ENCODE data around the gene SST. TPM values are rescaled to one million over a fixed set of nuclear protein-coding genes. Genes with fewer than 3 reads are reported as not detected.
"Not testable (repeated sequence)": the region's sequence is repeated elsewhere in the genome, so short reads cannot be mapped to it uniquely, and the experiment has no call there.

The SST gene
- total RNA-seq, 1 experiment from 2014 or later: 0.45 TPM

DNA sequence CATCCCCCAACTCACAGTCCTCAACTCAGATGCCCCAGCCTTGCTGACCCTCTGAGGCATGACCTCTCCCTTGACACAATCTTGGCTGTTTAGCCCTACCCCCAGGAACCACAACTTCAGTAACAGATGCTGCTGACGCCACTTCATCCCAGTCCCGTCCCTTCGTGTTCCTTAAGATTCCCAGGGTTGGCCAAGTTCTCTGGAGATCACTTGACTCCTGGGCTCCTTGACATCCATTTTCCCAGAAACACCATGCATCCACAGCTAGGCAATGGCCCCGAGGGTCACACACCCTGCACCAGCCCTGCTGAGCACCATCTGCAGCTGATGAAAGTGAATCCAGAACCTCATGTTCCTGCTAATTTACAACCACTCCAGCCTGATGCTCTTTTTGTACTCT is 25.3 kb upstream of the SST start:
- no peak for DNase-seq
- Histone ChIP-seq H3K27me3 (ENCODE audit: control insufficient read depth, insufficient read depth, low read length) (no peaks in the 10 kb centered on the region), H3K36me3 (replicated peaks; ENCODE audit: control insufficient read depth, insufficient read depth, low read length) (no peaks in the 10 kb centered on the region), H3K4me3 (ENCODE audit: insufficient read depth, low read depth, low read length) (no peak overlapping the region)

- Histone ChIP-seq H3K4me3 (ENCODE audit: insufficient read depth, low read depth, low read length) (no peak overlapping the region), H3K36me3 (replicated peaks; ENCODE audit: control insufficient read depth, insufficient read depth, low read length) (no peaks in the 10 kb centered on the region), H3K27me3 (ENCODE audit: control insufficient read depth, insufficient read depth, low read length) (no peaks in the 10 kb centered on the region)
- DNase-seq: no peak
Observed at GRCh38 chr3:187694801-187695200, 24.6 kb upstream of the SST start.

DNA sequence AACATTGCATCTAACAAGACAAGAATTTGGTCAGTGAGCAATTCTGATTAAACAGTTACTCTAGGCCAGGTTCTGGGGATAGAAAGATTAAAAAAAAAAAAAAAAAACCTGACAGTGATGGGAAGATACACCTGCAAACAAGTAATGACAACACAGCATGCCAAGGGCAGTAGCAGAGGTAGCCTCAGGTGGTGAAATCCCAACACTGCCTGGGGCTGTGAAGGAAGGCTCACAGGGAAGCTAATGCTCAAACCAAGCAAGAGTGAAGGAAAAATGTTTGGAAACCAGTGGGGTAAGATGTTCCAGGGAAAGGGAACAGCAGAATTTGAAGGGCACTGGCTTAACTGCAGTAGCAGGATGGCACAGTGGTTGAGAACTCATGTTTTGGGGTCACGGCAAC is 23.2 kb upstream of the SST start:
- Histone ChIP-seq H3K27me3 (ENCODE audit: control insufficient read depth, insufficient read depth, low read length) (no peaks in the 10 kb centered on the region), H3K4me3 (ENCODE audit: insufficient read depth, low read depth, low read length) (no peak overlapping the region), H3K36me3 (replicated peaks; ENCODE audit: control insufficient read depth, insufficient read depth, low read length) (no peaks in the 10 kb centered on the region)
- DNase-seq: no peak

- no peak for DNase-seq
- Histone ChIP-seq H3K36me3 (replicated peaks; ENCODE audit: control insufficient read depth, insufficient read depth, low read length) (no peaks in the 10 kb centered on the region), H3K27me3 (ENCODE audit: control insufficient read depth, insufficient read depth, low read length) (no peaks in the 10 kb centered on the region), H3K4me3 (ENCODE audit: insufficient read depth, low read depth, low read length) (no peak overlapping the region)
Observed at GRCh38 chr3:187689984-187690383, 19.8 kb upstream of the SST start.

- DNase-seq: no peak
- Histone ChIP-seq H3K4me3 (ENCODE audit: insufficient read depth, low read depth, low read length) (no peak overlapping the region), H3K36me3 (replicated peaks; ENCODE audit: control insufficient read depth, insufficient read depth, low read length) (no peaks in the 10 kb centered on the region), H3K27me3 (ENCODE audit: control insufficient read depth, insufficient read depth, low read length) (no peaks in the 10 kb centered on the region)
Observed at GRCh38 chr3:187686621-187687273, 16.6 kb upstream of the SST start.

DNA sequence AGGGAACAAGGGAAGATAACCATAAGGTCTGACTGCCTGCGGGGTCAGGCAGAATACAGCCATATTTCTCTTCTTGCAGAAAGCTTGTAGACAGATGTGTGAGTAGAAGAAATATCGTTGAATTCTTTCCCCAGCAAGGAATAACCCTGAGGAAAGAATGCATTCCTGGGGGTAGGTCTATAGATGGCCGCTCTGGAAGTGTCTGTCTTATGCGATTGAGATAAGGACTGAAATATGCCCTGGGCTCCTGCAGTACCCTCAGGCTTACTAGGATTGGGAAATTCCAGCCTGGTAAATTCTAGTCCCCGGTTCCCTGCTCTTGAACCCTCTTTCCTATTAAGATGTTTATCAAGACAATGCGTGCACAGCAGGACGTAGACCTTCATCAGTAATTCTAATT is 15.8 kb upstream of the SST start:
- H3K4me3 ChIP-seq (ENCODE audit: insufficient read depth, low read depth, low read length): no peak overlapping the region
- H3K36me3 ChIP-seq (replicated peaks; ENCODE audit: control insufficient read depth, insufficient read depth, low read length): no peaks in the 10 kb centered on the region
- no peak for DNase-seq
- no peaks in the 10 kb centered on the region for H3K27me3 ChIP-seq (ENCODE audit: control insufficient read depth, insufficient read depth, low read length)

DNA sequence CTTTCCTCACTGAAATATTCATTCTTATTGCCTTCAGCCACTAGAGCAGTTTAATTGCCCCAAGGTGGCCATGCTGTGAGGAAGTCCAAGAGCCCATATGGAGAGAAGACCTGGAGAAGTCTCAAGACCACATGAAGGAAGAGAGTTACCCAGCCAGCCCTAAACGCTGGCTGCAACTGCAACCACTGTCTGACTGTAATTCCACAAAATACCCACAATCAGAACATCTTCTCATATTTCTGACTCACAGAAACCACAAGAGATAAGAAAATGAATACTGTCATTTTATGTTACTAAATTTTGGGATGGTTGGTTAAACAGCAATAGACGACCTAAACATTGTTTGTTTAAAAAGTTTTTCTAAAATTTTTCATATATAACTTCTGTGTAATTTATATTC is 14.7 kb upstream of the SST start:
- H3K36me3 ChIP-seq (replicated peaks; ENCODE audit: control insufficient read depth, insufficient read depth, low read length): no peaks in the 10 kb centered on the region
- no peak for DNase-seq
- H3K4me3 ChIP-seq (ENCODE audit: insufficient read depth, low read depth, low read length): no peak overlapping the region
- H3K27me3 ChIP-seq (ENCODE audit: control insufficient read depth, insufficient read depth, low read length): no peaks in the 10 kb centered on the region

- DNase-seq: no peak
- H3K27me3 ChIP-seq (ENCODE audit: control insufficient read depth, insufficient read depth, low read length): no peaks in the 10 kb centered on the region
- no peaks in the 10 kb centered on the region for H3K36me3 ChIP-seq (replicated peaks; ENCODE audit: control insufficient read depth, insufficient read depth, low read length)
- no peak overlapping the region for H3K4me3 ChIP-seq (ENCODE audit: insufficient read depth, low read depth, low read length)
Observed at GRCh38 chr3:187684444-187684843, 14.2 kb upstream of the SST start.

- not testable (repeated sequence) for H3K4me3 ChIP-seq (ENCODE audit: insufficient read depth, low read depth, low read length); H3K36me3 ChIP-seq (replicated peaks; ENCODE audit: control insufficient read depth, insufficient read depth, low read length); H3K27me3 ChIP-seq (ENCODE audit: control insufficient read depth, insufficient read depth, low read length); DNase-seq
Observed at GRCh38 chr3:187681756-187682155, 11.6 kb upstream of the SST start.

GRCh38 chr3:187679638-187680396 is 9.6 kb upstream of the SST start:
- peak; percentile 69 for DNase-seq
- Histone ChIP-seq H3K36me3 (replicated peaks; ENCODE audit: control insufficient read depth, insufficient read depth, low read length) (no peaks in the 10 kb centered on the region), H3K4me3 (ENCODE audit: insufficient read depth, low read depth, low read length) (no peak overlapping the region), H3K27me3 (ENCODE audit: control insufficient read depth, insufficient read depth, low read length) (no peaks in the 10 kb centered on the region; the same call in 1 of the 2 replicates)

GRCh38 chr3:187678726-187679268 is 8.6 kb upstream of the SST start:
- Histone ChIP-seq H3K4me3 (ENCODE audit: insufficient read depth, low read depth, low read length) (no peak overlapping the region), H3K27me3 (ENCODE audit: control insufficient read depth, insufficient read depth, low read length) (no peaks in the 10 kb centered on the region; the same call in 1 of the 2 replicates), H3K36me3 (replicated peaks; ENCODE audit: control insufficient read depth, insufficient read depth, low read length) (no peaks in the 10 kb centered on the region)
- DNase-seq: peak; percentile 36

DNA sequence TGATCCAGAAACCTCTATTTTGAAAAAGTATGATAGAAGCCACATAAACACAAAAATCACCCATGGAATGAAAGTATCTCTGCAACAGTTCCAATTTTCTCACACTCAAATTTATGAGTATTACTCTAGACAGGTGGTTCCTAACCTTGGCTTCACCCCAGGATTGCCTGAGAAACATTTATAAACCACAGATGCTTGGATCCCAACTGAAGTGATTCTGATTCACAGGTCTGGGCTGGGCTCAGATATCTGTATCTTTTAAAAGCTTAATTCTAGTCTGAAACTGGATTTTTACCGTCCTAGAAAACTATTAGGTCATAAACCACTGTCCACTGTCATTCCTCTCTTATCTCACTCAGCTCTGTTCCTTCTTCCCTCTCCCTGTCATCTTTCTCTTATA is 7.4 kb upstream of the SST start:
- H3K36me3 ChIP-seq (replicated peaks; ENCODE audit: control insufficient read depth, insufficient read depth, low read length): no peaks in the 10 kb centered on the region
- no peak for DNase-seq
- H3K4me3 ChIP-seq (ENCODE audit: insufficient read depth, low read depth, low read length): no peak overlapping the region
- no peaks in the 10 kb centered on the region; the same call in 1 of the 2 replicates for H3K27me3 ChIP-seq (ENCODE audit: control insufficient read depth, insufficient read depth, low read length)

DNA sequence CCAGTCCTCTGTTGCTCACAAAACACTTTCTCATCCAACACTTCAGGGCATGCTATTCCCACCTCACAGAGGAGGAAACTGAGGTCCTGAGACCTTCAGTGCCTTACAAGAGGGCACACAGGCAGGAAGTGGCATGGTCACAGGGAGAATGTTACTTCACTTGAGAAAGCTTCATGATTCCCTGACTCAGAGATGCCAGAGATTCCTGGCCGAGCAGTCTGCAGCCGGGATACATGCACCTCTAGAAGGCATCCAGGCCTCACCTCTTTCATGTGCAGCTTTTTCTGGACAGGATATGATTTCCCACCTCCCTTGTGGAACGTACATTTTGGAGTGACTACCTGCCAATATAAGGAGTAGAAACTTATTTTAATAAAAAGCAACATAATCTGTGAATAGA is 2.8 kb upstream of the SST start:
- Histone ChIP-seq H3K36me3 (replicated peaks; ENCODE audit: control insufficient read depth, insufficient read depth, low read length) (no peaks in the 10 kb centered on the region), H3K4me3 (ENCODE audit: insufficient read depth, low read depth, low read length) (no peak overlapping the region), H3K27me3 (ENCODE audit: control insufficient read depth, insufficient read depth, low read length) (peaks cover 16% of the 10 kb centered on the region)
- DNase-seq: no peak

DNA sequence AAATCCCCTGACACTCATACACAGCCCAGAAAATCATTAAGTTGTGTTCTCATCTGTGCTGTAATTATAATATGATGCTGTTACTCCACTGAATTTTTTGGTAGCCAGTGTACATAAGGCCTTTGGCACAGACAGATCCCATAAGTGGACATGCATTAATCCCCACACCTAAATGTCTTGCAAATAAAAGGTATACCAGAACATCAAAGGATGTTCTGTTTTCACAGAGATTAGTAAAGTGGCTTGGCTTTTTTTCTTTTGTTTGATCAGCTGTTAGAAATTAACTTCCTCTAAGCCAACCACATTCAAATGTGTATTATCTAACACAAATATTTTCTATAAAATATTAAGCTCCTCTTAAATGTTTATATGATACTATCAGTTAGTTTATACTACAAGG is 2.7 kb downstream of the SST start:
- no peak overlapping the region for H3K4me3 ChIP-seq (ENCODE audit: insufficient read depth, low read depth, low read length)
- peaks cover 16% of the 10 kb centered on the region for H3K27me3 ChIP-seq (ENCODE audit: control insufficient read depth, insufficient read depth, low read length)
- no peaks in the 10 kb centered on the region for H3K36me3 ChIP-seq (replicated peaks; ENCODE audit: control insufficient read depth, insufficient read depth, low read length)
- DNase-seq: no peak

DNA sequence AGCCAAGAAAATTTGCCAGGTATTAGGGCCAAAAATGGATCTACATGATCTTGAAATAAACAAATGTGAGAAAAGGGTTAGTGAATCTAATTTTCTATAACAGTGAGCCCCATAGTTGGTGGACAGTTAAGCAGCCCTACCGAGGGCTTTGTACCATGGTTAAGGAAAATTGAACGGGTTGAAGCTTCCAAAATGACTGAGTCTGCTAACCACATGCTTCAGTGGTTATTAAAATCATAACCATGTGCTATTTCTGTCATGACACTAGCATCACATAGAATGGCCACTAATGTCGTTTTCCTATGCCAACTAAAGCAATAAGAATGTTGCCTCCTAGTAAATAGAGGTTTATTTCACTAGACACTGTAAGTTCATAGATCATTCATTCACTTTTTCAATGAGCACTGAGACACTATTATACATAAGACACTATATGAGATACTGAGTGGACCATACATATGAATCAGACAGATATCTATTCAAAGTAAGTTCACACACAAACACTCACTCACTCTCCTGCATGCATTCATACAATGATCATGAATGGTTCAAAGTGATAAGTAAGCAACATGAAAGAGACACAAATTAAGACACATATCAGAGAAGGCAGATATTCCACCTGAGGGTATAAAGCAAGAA is 4.3 kb downstream of the SST start:
- Histone ChIP-seq H3K27me3 (ENCODE audit: control insufficient read depth, insufficient read depth, low read length) (peaks cover 8% of the 10 kb centered on the region), H3K4me3 (ENCODE audit: insufficient read depth, low read depth, low read length) (no peak overlapping the region), H3K36me3 (replicated peaks; ENCODE audit: control insufficient read depth, insufficient read depth, low read length) (no peaks in the 10 kb centered on the region)
- DNase-seq: no peak

Measured in H7 (cell line).